Stimulated activated naive CD8-positive, alpha-beta T cell treated with anti-CD3 and anti-CD28 coated beads, Interleukin-15, amount 100 ng/mL, for 72 hours (primary cell): ENCODE data around the gene PSAPL1.
"Not testable (repeated sequence)": the region's sequence is repeated elsewhere in the genome, so short reads cannot be mapped to it uniquely, and the experiment has no call there.

Experiments used
- ATAC-seq: fragments of 150-1000 bp; cut with Tn5 transposase; 2 replicates; pipeline ENCODE4 v1.10.0; 2021; ENCODE audit warnings: mild to moderate bottlenecking, moderate library complexity
- DNase-seq, 2 donors: peaks; one replicate each; pipeline ENCODE4 v3.0.0; 2021 to 2022
- H3K27ac Mint-ChIP-seq, 2 donors: one replicate each; pipeline ENCODE4 v1.8.0; 2022; ENCODE audit warnings: mild to moderate bottlenecking in 2 of 2, mixed read lengths in 2 of 2, moderate library complexity in 2 of 2
- H3K27me3 Mint-ChIP-seq: one replicate; pipeline ENCODE4 v1.8.0; 2022; ENCODE audit warnings: mixed read lengths
- H3K4me1 Mint-ChIP-seq: one replicate; pipeline ENCODE4 v1.8.0; 2022; ENCODE audit warnings: mild to moderate bottlenecking, mixed read lengths
- H3K4me3 Mint-ChIP-seq, 2 donors: one replicate each; pipeline ENCODE4 v1.8.0; 2022; ENCODE audit warnings: mild to moderate bottlenecking in 2 of 2, mixed read lengths in 2 of 2, moderate library complexity in 1 of 2
- H3K9me3 Mint-ChIP-seq, 2 donors: one replicate each; pipeline ENCODE4 v1.8.0; 2022; ENCODE audit warnings: mixed read lengths in 2 of 2

PSAPL1 gene

GRCh38 chr4:7464259-7464655 lies 29.5 kb upstream of the PSAPL1 start:
- DNase-seq: no peak

GRCh38 chr4:7463566-7464258 lies 29.0 kb upstream of the PSAPL1 start:
- H3K4me3 Mint-ChIP-seq: no peak overlapping the region
- no peak for DNase-seq
- no peaks in the 10 kb centered on the region for H3K4me1 Mint-ChIP-seq
- H3K9me3 Mint-ChIP-seq: peaks cover 0 to 12% of the 10 kb centered on the region in 2 donors
- no peak for ATAC-seq
- peaks cover 13% of the 10 kb centered on the region for H3K27me3 Mint-ChIP-seq
- no peak overlapping the region for H3K27ac Mint-ChIP-seq

More at GRCh38 chr4:7464259-7464655, 29.5 kb upstream of the PSAPL1 start:
- ATAC-seq: no peak
- Mint-ChIP-seq H3K9me3 (peaks cover 0 to 12% of the 10 kb centered on the region in 2 donors), H3K4me1 (no peaks in the 10 kb centered on the region), H3K4me3 (no peak overlapping the region), H3K27ac (no peak overlapping the region), H3K27me3 (peaks cover 13% of the 10 kb centered on the region)

- ATAC-seq (no peak), DNase-seq (no peak)
- Mint-ChIP-seq H3K4me1 (no peaks in the 10 kb centered on the region), H3K4me3 (no peak overlapping the region), H3K9me3 (peaks cover 0 to 12% of the 10 kb centered on the region in 2 donors), H3K27me3 (peaks cover 13% of the 10 kb centered on the region), H3K27ac (no peak overlapping the region)
Measured at GRCh38 chr4:7462509-7462971, 27.8 kb upstream of the PSAPL1 start.

GRCh38 chr4:7461230-7461629 lies 26.5 kb upstream of the PSAPL1 start:
- no peaks in the 10 kb centered on the region for H3K4me1 Mint-ChIP-seq
- H3K4me3 Mint-ChIP-seq: no peak overlapping the region
- peaks cover 0 to 8% of the 10 kb centered on the region in 2 donors for H3K9me3 Mint-ChIP-seq
- ATAC-seq (no peak), DNase-seq (no peak)
- peaks cover 13% of the 10 kb centered on the region for H3K27me3 Mint-ChIP-seq
- H3K27ac Mint-ChIP-seq: no peak overlapping the region

- no peak for ATAC-seq
- Mint-ChIP-seq H3K4me1 (no peaks in the 10 kb centered on the region), H3K4me3 (no peak overlapping the region), H3K9me3 (peaks cover 0 to 6% of the 10 kb centered on the region in 2 donors), H3K27ac (no peak overlapping the region), H3K27me3 (peaks cover 13% of the 10 kb centered on the region)
- no peak for DNase-seq
Measured at GRCh38 chr4:7460566-7460965, 25.8 kb upstream of the PSAPL1 start.

GRCh38 chr4:7459471-7459870 lies 24.7 kb upstream of the PSAPL1 start:
- H3K4me1 Mint-ChIP-seq: no peaks in the 10 kb centered on the region
- H3K9me3 Mint-ChIP-seq: peaks cover 0 to 6% of the 10 kb centered on the region in 2 donors
- DNase-seq (no peak), ATAC-seq (no peak)
- H3K4me3 Mint-ChIP-seq: no peak overlapping the region
- H3K27ac Mint-ChIP-seq: no peak overlapping the region
- peaks cover 13% of the 10 kb centered on the region for H3K27me3 Mint-ChIP-seq

- Mint-ChIP-seq H3K4me1 (no peaks in the 10 kb centered on the region), H3K27me3 (peaks cover 13% of the 10 kb centered on the region), H3K27ac (no peak overlapping the region), H3K4me3 (no peak overlapping the region), H3K9me3 (no peaks in the 10 kb centered on the region)
- DNase-seq: no peak
- ATAC-seq: no peak
Measured at GRCh38 chr4:7458477-7458876, 23.7 kb upstream of the PSAPL1 start.

GRCh38 chr4:7458066-7458425 lies 23.3 kb upstream of the PSAPL1 start:
- DNase-seq (no peak), ATAC-seq (no peak)
- no peaks in the 10 kb centered on the region for H3K9me3 Mint-ChIP-seq
- no peak overlapping the region for H3K27ac Mint-ChIP-seq
- H3K4me1 Mint-ChIP-seq: no peaks in the 10 kb centered on the region
- H3K4me3 Mint-ChIP-seq: no peak overlapping the region
- peaks cover 13% of the 10 kb centered on the region for H3K27me3 Mint-ChIP-seq

GRCh38 chr4:7457201-7458065 lies 22.7 kb upstream of the PSAPL1 start:
- Mint-ChIP-seq H3K9me3 (no peaks in the 10 kb centered on the region), H3K4me3 (no peak overlapping the region), H3K4me1 (no peaks in the 10 kb centered on the region), H3K27ac (no peak overlapping the region), H3K27me3 (peaks cover 13% of the 10 kb centered on the region)
- DNase-seq (no peak), ATAC-seq (no peak)

GRCh38 chr4:7452802-7453201 lies 18.1 kb upstream of the PSAPL1 start:
- not testable (repeated sequence) for H3K4me1 Mint-ChIP-seq, H3K9me3 Mint-ChIP-seq, ATAC-seq, H3K4me3 Mint-ChIP-seq, H3K27ac Mint-ChIP-seq, H3K27me3 Mint-ChIP-seq, DNase-seq

GRCh38 chr4:7451800-7452199 lies 17.1 kb upstream of the PSAPL1 start:
- Mint-ChIP-seq H3K4me3 (no peak overlapping the region), H3K27me3 (no peaks in the 10 kb centered on the region), H3K9me3 (no peaks in the 10 kb centered on the region), H3K27ac (no peak overlapping the region), H3K4me1 (no peaks in the 10 kb centered on the region)
- no peak for DNase-seq
- ATAC-seq: peak; percentile 33

- Mint-ChIP-seq H3K4me1 (no peaks in the 10 kb centered on the region), H3K27me3 (no peaks in the 10 kb centered on the region), H3K9me3 (no peaks in the 10 kb centered on the region), H3K27ac (no peak overlapping the region), H3K4me3 (no peak overlapping the region)
- DNase-seq (no peak), ATAC-seq (peak; percentile 20)
Measured at GRCh38 chr4:7451434-7451789, 16.7 kb upstream of the PSAPL1 start.

- DNase-seq (no peak), ATAC-seq (no peak)
- no peaks in the 10 kb centered on the region for H3K9me3 Mint-ChIP-seq
- H3K27me3 Mint-ChIP-seq: no peaks in the 10 kb centered on the region
- H3K27ac Mint-ChIP-seq: no peak overlapping the region
- H3K4me3 Mint-ChIP-seq: no peak overlapping the region
- no peaks in the 10 kb centered on the region for H3K4me1 Mint-ChIP-seq
Measured at GRCh38 chr4:7450775-7451433, 16.2 kb upstream of the PSAPL1 start.

- H3K27me3 Mint-ChIP-seq: peaks cover 18% of the 10 kb centered on the region
- H3K4me3 Mint-ChIP-seq: no peak overlapping the region
- H3K9me3 Mint-ChIP-seq: no peaks in the 10 kb centered on the region
- no peak for ATAC-seq
- H3K27ac Mint-ChIP-seq: no peak overlapping the region
- DNase-seq: no peak
- no peaks in the 10 kb centered on the region for H3K4me1 Mint-ChIP-seq
Measured at GRCh38 chr4:7448036-7448435, 13.3 kb upstream of the PSAPL1 start.

GRCh38 chr4:7447236-7447635 lies 12.5 kb upstream of the PSAPL1 start:
- no peak for DNase-seq
- H3K4me1 Mint-ChIP-seq: no peaks in the 10 kb centered on the region
- no peak overlapping the region for H3K4me3 Mint-ChIP-seq
- ATAC-seq: no peak
- no peak overlapping the region for H3K27ac Mint-ChIP-seq
- no peaks in the 10 kb centered on the region for H3K9me3 Mint-ChIP-seq
- peaks cover 18% of the 10 kb centered on the region for H3K27me3 Mint-ChIP-seq

- Mint-ChIP-seq H3K9me3 (no peaks in the 10 kb centered on the region), H3K27me3 (peaks cover 25% of the 10 kb centered on the region), H3K4me1 (no peaks in the 10 kb centered on the region), H3K4me3 (no peak overlapping the region), H3K27ac (peak overlapping the region in 1 of 2 donors; percentile 81)
- ATAC-seq: no peak
- DNase-seq: no peak
Measured at GRCh38 chr4:7444731-7445130, 10.0 kb upstream of the PSAPL1 start.
